H1 (cell line): ENCODE results near the gene PRPF40B. TPM values are rescaled to one million over a fixed set of nuclear protein-coding genes. Genes with fewer than 3 reads are reported as not detected.
A peak's percentile ranks its signal among the peaks of the same experiment; 100 is the strongest.

Source experiments
- CTCF ChIA-PET: fragments of 300-600 bp; sonication (Branson Sonifier 250); formaldehyde crosslinking; loops from one replicate; lab custom pipeline; 2021; ENCODE audit not compliant: partially characterized antibody; lab: Charles Lee
- POLR2A ChIA-PET: fragments of 300-600 bp; sonication (Branson Sonifier 250); formaldehyde crosslinking; loops from one replicate; lab custom pipeline; 2021; ENCODE audit warnings: inconsistent platforms; ENCODE audit not compliant: partially characterized antibody; lab: Charles Lee
- DNase-seq, 2 experiments: peaks; one replicate each; pipeline versions ENCODE4 v3.0.0 to v3.0.0-alpha.2; 2010 to 2022; ENCODE audit warnings: low spot score in 2 of 2, low read depth in 1 of 2, mixed read lengths in 1 of 2
- FAIRE-seq: peaks from 2 replicates; lab custom pipeline; 2011; peaks lifted over from hg19 to GRCh38; lab: Jason Lieb, UNC
- H2AFZ ChIP-seq: 2 replicates; pipeline ENCODE4 v1.8.1; 2012; ENCODE audit warnings: low read length, inconsistent platforms
- H2AK5ac ChIP-seq: 2 replicates; pipeline ENCODE4 v1.6.1; 2013; ENCODE audit warnings: low read depth, low read length
- H2BK120ac ChIP-seq: replicated peaks from 2 replicates; pipeline ENCODE3; 2013; ENCODE audit warnings: low read depth, low read length, inconsistent platforms
- H2BK12ac ChIP-seq: 2 replicates; pipeline ENCODE4 v1.6.1; 2013; ENCODE audit warnings: low read depth, low read length
- H2BK15ac ChIP-seq: 2 replicates; pipeline ENCODE4 v1.6.1; 2013; ENCODE audit warnings: low read length
- H2BK20ac ChIP-seq: 2 replicates; pipeline ENCODE4 v1.6.1; 2013; ENCODE audit warnings: low read length
- H2BK5ac ChIP-seq: 2 replicates; pipeline ENCODE4 v1.6.1; 2013; ENCODE audit warnings: low read depth, low read length
- H3K14ac ChIP-seq: 2 replicates; pipeline ENCODE4 v1.6.1; 2013; ENCODE audit warnings: inconsistent platforms; ENCODE audit not compliant: insufficient read length
- H3K18ac ChIP-seq: 2 replicates; pipeline ENCODE4 v1.6.1; 2013; ENCODE audit warnings: low read length; ENCODE audit errors: extremely low read depth
- H3K23ac ChIP-seq: 2 replicates; pipeline ENCODE4 v1.6.1; 2013; ENCODE audit warnings: inconsistent platforms; ENCODE audit not compliant: insufficient read length
- H3K23me2 ChIP-seq: 2 replicates; pipeline ENCODE4 v1.6.1; 2013; ENCODE audit warnings: low read depth, low read length
- H3K27ac ChIP-seq: 2 replicates; pipeline ENCODE4 v1.6.1; 2011; ENCODE audit warnings: low read depth, low read length, inconsistent platforms
- H3K27me3 ChIP-seq, 4 experiments: replicated peaks in 1 of 4; 1 replicate in 1 of 4; 2 replicates in 3 of 4; pipeline versions ENCODE4 v1.6.1 to v1.8.1; 2011 to 2013; ENCODE audit warnings: low read length in 3 of 4, mild to moderate bottlenecking in 3 of 4, inconsistent platforms in 2 of 4, mixed read lengths in 2 of 4, moderate library complexity in 1 of 4; ENCODE audit not compliant: control insufficient read depth in 3 of 4, insufficient read depth in 3 of 4; ENCODE audit errors: extremely low read depth in 1 of 4
- H3K36me3 ChIP-seq, 4 experiments: 2 replicates each; pipeline versions ENCODE4 v1.6.1 to v1.8.1; 2011 to 2013; ENCODE audit warnings: mild to moderate bottlenecking in 4 of 4, low read length in 3 of 4, moderate library complexity in 2 of 4, control low read depth in 1 of 4, inconsistent platforms in 1 of 4; ENCODE audit not compliant: insufficient read depth in 4 of 4, control insufficient read depth in 2 of 4
- H3K4ac ChIP-seq: replicated peaks from 2 replicates; pipeline ENCODE3; 2013; ENCODE audit warnings: low read length, low read depth, mixed read lengths, inconsistent platforms; ENCODE audit not compliant: insufficient read length
- H3K4me1 ChIP-seq, 4 experiments: replicated peaks in 1 of 4; 1 replicate in 1 of 4; 2 replicates in 3 of 4; pipeline versions ENCODE4 v1.6.1 to v1.8.1; 2011 to 2013; ENCODE audit warnings: low read length in 3 of 4, inconsistent platforms in 2 of 4, mixed read lengths in 1 of 4; ENCODE audit not compliant: insufficient read depth in 4 of 4, control insufficient read depth in 3 of 4
- H3K4me2 ChIP-seq, 2 experiments: 2 replicates each; pipeline versions ENCODE4 v1.6.1 to v1.8.1; 2011 to 2013; ENCODE audit warnings: low read depth in 2 of 2, low read length in 2 of 2, control low read depth in 1 of 2, inconsistent platforms in 1 of 2, mild to moderate bottlenecking in 1 of 2; ENCODE audit not compliant: insufficient read depth in 1 of 2
- H3K4me3 ChIP-seq, 4 experiments: fragments of 200-600, 300-600 bp in 1 of 4; sonication (generic), shearing (Covaris generic), sonication (Bioruptor Twin) in 1 of 4; 2 replicates each; pipeline versions ENCODE4 v1.5.1 to v1.8.1; 2011 to 2016; ENCODE audit warnings: low read length in 4 of 4, low read depth in 3 of 4, control low read depth in 2 of 4, inconsistent platforms in 2 of 4, mild to moderate bottlenecking in 2 of 4, mixed read lengths in 1 of 4, moderate library complexity in 1 of 4; ENCODE audit not compliant: insufficient read depth in 2 of 4; ENCODE audit errors: extremely low read depth in 1 of 4
- H3K56ac ChIP-seq: replicated peaks from 2 replicates; pipeline ENCODE3; 2013; ENCODE audit warnings: low read depth, mild to moderate bottlenecking, mixed read lengths, low read length, inconsistent platforms; ENCODE audit not compliant: insufficient read length
- H3K79me1 ChIP-seq: 2 replicates; pipeline ENCODE4 v1.6.1; 2013; ENCODE audit warnings: low read depth, low read length, control low read depth
- H3K79me2 ChIP-seq, 2 experiments: 2 replicates each; pipeline versions ENCODE4 v1.6.1 to v1.8.1; 2012 to 2013; ENCODE audit warnings: low read length in 2 of 2, mild to moderate bottlenecking in 2 of 2, inconsistent platforms in 1 of 2; ENCODE audit not compliant: insufficient read depth in 2 of 2, control insufficient read depth in 1 of 2
- H3K9ac ChIP-seq, 4 experiments: replicated peaks in 1 of 4; 1 replicate in 1 of 4; 2 replicates in 3 of 4; pipeline versions ENCODE4 v1.6.1 to v1.8.1; 2011 to 2013; ENCODE audit warnings: low read depth in 3 of 4, low read length in 3 of 4, control low read depth in 2 of 4, mild to moderate bottlenecking in 2 of 4, moderate library complexity in 2 of 4, inconsistent platforms in 1 of 4; ENCODE audit errors: extremely low read depth in 1 of 4
- H3K9me3 ChIP-seq, 2 experiments: 2 replicates each; pipeline versions ENCODE4 v1.6.1 to v1.8.1; 2012 to 2013; ENCODE audit warnings: mild to moderate bottlenecking in 2 of 2, moderate library complexity in 2 of 2, control low read depth in 1 of 2, inconsistent platforms in 1 of 2, low read depth in 1 of 2, low read length in 1 of 2, mixed read lengths in 1 of 2; ENCODE audit not compliant: insufficient read depth in 2 of 2
- H4K20me1 ChIP-seq, 2 experiments: replicated peaks in 1 of 2; 2 replicates each; pipeline versions ENCODE3 to v1.8.1; 2011 to 2013; ENCODE audit warnings: inconsistent platforms in 2 of 2, low read length in 2 of 2, mild to moderate bottlenecking in 1 of 2; ENCODE audit not compliant: insufficient read depth in 2 of 2, control insufficient read depth in 1 of 2
- H4K5ac ChIP-seq: 2 replicates; pipeline ENCODE4 v1.6.1; 2013; ENCODE audit warnings: low read length, low read depth, mixed read lengths, inconsistent platforms; ENCODE audit not compliant: insufficient read length
- H4K8ac ChIP-seq: 2 replicates; pipeline ENCODE4 v1.8.0; 2013; ENCODE audit warnings: mild to moderate bottlenecking, moderate library complexity, low read length, inconsistent platforms; ENCODE audit not compliant: insufficient read depth; ENCODE audit errors: extremely low read depth
- H4K91ac ChIP-seq: replicated peaks from 2 replicates; pipeline ENCODE3; 2013; ENCODE audit warnings: low read length, mixed read lengths, inconsistent platforms; ENCODE audit not compliant: insufficient read length
- BCL11A ChIP-seq, 2 experiments: IDR thresholded peaks; one replicate each; pipeline ENCODE4 v1.6.1; 2011; ENCODE audit warnings: low read depth in 2 of 2, low read length in 2 of 2, mild to moderate bottlenecking in 2 of 2
- CHD2 ChIP-seq: IDR thresholded peaks from 2 replicates; pipeline ENCODE4 v1.6.1; 2012; ENCODE audit warnings: low read length, improper control_type of control experiment
- EZH2 ChIP-seq: fragments of 200-600 bp; sonication (generic); IDR thresholded peaks from 2 replicates; pipeline ENCODE4 v1.7.1; 2012; ENCODE audit warnings: low read depth, mild to moderate bottlenecking, moderate library complexity, low read length, inconsistent platforms; ENCODE audit not compliant: severe bottlenecking
- RAD21 ChIP-seq, 2 experiments: IDR thresholded peaks in 1 of 2; conservative IDR thresholded peaks in 1 of 2; 2 replicates each; pipeline ENCODE4 v1.6.1; 2011; ENCODE audit warnings: low read depth in 2 of 2, low read length in 2 of 2, improper control_type of control experiment in 1 of 2, inconsistent platforms in 1 of 2, mild to moderate bottlenecking in 1 of 2, moderate library complexity in 1 of 2
- RFX5 ChIP-seq: IDR thresholded peaks from 2 replicates; pipeline ENCODE4 v1.6.1; 2011; ENCODE audit warnings: low read depth, low read length, improper control_type of control experiment, borderline replicate concordance
- SAP30 ChIP-seq: fragments of 300-600 bp; sonication (generic); IDR thresholded peaks from 2 replicates; pipeline ENCODE4 v1.7.1; 2012; ENCODE audit warnings: low read length, moderate library complexity, mild to moderate bottlenecking, inconsistent platforms; ENCODE audit not compliant: insufficient read depth, insufficient replicate concordance
- SP4 ChIP-seq: IDR thresholded peaks from 2 replicates; pipeline ENCODE4 v1.6.1; 2012; ENCODE audit warnings: low read length, inconsistent platforms
- TCF12 ChIP-seq: IDR thresholded peaks from 2 replicates; pipeline ENCODE4 v1.6.1; 2011; ENCODE audit warnings: low read depth, mild to moderate bottlenecking, low read length
- WGBS, 2 experiments: shearing (Covaris generic) in 1 of 2; methylation state at CpG; one replicate each; pipeline versions ENCODE4 v1.1.6 to v1.1.7; 2013 to 2015; ENCODE audit warnings: low lambda C conversion rate in 2 of 2, mixed read lengths in 2 of 2, inconsistent platforms in 1 of 2, low coverage in 1 of 2, missing lambda C conversion rate in 1 of 2; ENCODE audit not compliant: insufficient replicate concordance in 2 of 2, insufficient coverage in 1 of 2, insufficient read length in 1 of 2; ENCODE audit errors: extremely low coverage in 1 of 2, missing lambda C conversion rate in 1 of 2; 5-methylcytosine and 5-hydroxymethylcytosine counted together
- polyA plus RNA-seq, 7 experiments: library from polyadenylated mRNA; depleted of rRNA in 3 of 7; stranded (reverse) in 5 of 7; unstranded in 2 of 7; fragments of >200 nt in 5 of 7; fragments of 200-250 nt in 2 of 7; gene quantifications; 1 replicate in 5 of 7; 2 replicates in 1 of 7; 4 replicates in 1 of 7; pipeline versions ENCODE4 v1.2.1 to v1.2.3, GENCODE V29; 2011 to 2013; ENCODE audit warnings: missing spikeins in 2 of 7, mixed read lengths in 2 of 7
- total RNA-seq: library from RNA; stranded (reverse); fragmentation: NEBNext Ultra II Directional; extraction: Animal tissue kit (Norgen Biotek cat#: 25700); gene quantifications from 2 replicates; pipeline ENCODE4 v1.2.1, GENCODE V29; 2021
- TF ChIP-seq, protein P1 (sequence below): IDR thresholded peaks from 2 replicates; pipeline ENCODE4 v1.6.1; 2012; ENCODE audit warnings: low read length, inconsistent platforms

PRPF40B gene
- total and polyA plus RNA-seq, 2 of the 8 experiments (the other 6 are each of a cell fraction or from before 2014, with no cell fraction given) = 14.4 to 24.4 TPM

DNA sequence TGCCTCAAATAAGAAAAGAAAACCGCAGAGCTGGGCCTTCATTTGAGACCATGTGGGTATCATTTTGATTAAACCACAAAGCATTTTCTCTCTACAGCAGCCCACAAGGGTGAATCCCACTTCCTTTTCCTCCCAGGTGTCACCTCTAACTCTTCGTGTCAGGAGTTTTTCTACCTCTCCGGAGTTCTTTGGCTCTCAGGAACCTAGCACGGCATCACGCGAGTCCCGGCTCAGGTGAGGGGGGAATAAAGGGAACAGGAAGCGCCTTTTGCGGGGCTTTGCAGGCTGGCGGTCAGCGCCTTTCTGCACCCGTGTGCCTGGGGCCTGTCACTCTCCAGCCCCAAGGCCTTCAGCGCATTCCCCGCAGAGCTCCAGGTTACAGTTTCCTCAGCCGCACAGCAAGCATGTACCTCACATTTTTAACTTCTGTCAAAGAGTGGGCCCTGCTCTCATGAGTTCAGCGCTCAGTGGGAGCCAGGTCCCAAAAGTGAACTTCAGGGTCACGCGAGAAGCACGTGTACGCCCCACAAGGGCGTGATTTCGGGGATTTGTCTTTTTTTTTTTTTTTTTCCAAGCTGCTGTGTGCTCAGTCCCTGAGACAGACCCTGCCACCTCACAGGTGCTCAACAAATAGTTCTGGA lies 740 bp upstream of the PRPF40B start:
- WGBS, 2 experiments = 11% methylated on average over 22 of the region's 22 CpGs; no CpG with 5 or more reads in 1 of the 2 experiments
- ChIA-PET POLR2A (interaction anchor here (0.7 to 2.8 kb wide), 11 partner anchors 9 to 357 kb away, joined by 3 to 10 read pairs (median 3); partner anchors contain the start of genes MCRS1, NCKAP5L, TMBIM6 and TUBA1C), CTCF (interaction anchor here (0.8 to 4.3 kb wide), 12 partner anchors 9 to 291 kb away, joined by 3 to 15 read pairs (median 4); no protein-coding TSS in a partner anchor)
- H3K4me3 ChIP-seq = peak overlapping the region; percentile 47 to 73 (median 66)
- H2AFZ ChIP-seq = 0 out of 2 replicates have a peak overlapping the region, but pooled peaks have one; percentile 7
- H3K27ac ChIP-seq = no peak overlapping the region
- H2BK20ac ChIP-seq = no peak overlapping the region
- H3K36me3 ChIP-seq = no peaks in the 10 kb centered on the region
- peak overlapping the region; percentile 81 for H4K8ac ChIP-seq
- peak overlapping the region; percentile 60; the same call in 1 of the 2 replicates for H2BK5ac ChIP-seq
- DNase-seq (peak in 1 of 2 experiments; percentile 66), FAIRE-seq (no peak)
- peaks cover 15% of the 10 kb centered on the region; the same call in 1 of the 2 replicates for H3K23me2 ChIP-seq
- H3K4ac ChIP-seq = peak overlapping the region; percentile 44
- H4K5ac ChIP-seq = peak overlapping the region; percentile 22
- H2BK12ac ChIP-seq = no peak overlapping the region
- H2BK120ac ChIP-seq = no peak overlapping the region
- no peak overlapping the region for H2BK15ac ChIP-seq
- H3K18ac ChIP-seq = peak overlapping the region; percentile 78
- H3K4me1 ChIP-seq = peaks cover 0 to 7% (median 3%) of the 10 kb centered on the region in 4 experiments; a peak in 6 of 7 replicates
- H3K9ac ChIP-seq = peak overlapping the region in 3 of 4 experiments; percentile 51 to 66 (median 56); a peak in 5 of 7 replicates
- H3K79me1 ChIP-seq = no peaks in the 10 kb centered on the region
- H3K9me3 ChIP-seq = no peaks in the 10 kb centered on the region
- H4K91ac ChIP-seq = no peak overlapping the region
- no peak overlapping the region for H3K14ac ChIP-seq
- H3K79me2 ChIP-seq = no peaks in the 10 kb centered on the region
- H2AK5ac ChIP-seq = no peak overlapping the region
- no peaks in the 10 kb centered on the region for H4K20me1 ChIP-seq
- H3K56ac ChIP-seq = peak overlapping the region; percentile 74
- no peaks in the 10 kb centered on the region for H3K27me3 ChIP-seq
- peak overlapping the region; percentile 78 to 99 for H3K4me2 ChIP-seq
- H3K23ac ChIP-seq = no peak overlapping the region
- TF ChIP-seq RAD21 (IDR thresholded peaks at IDR 0.05 in 1 of 2, conservative IDR thresholded peaks at IDR 0.05 in 1 of 2; ENCODE audit: low read depth in 2 of 2, low read length in 2 of 2) (no peak), CHD2 (peak; percentile 77), RFX5 (no peak), TCF12 (no peak), BCL11A (IDR thresholded peaks at IDR 0.05; ENCODE audit: low read depth in 2 of 2, low read length in 2 of 2) (no peak), EZH2 (no peak), SAP30 (peak; percentile 71), SP4 (no peak)
- TF ChIP-seq, protein P1, sequence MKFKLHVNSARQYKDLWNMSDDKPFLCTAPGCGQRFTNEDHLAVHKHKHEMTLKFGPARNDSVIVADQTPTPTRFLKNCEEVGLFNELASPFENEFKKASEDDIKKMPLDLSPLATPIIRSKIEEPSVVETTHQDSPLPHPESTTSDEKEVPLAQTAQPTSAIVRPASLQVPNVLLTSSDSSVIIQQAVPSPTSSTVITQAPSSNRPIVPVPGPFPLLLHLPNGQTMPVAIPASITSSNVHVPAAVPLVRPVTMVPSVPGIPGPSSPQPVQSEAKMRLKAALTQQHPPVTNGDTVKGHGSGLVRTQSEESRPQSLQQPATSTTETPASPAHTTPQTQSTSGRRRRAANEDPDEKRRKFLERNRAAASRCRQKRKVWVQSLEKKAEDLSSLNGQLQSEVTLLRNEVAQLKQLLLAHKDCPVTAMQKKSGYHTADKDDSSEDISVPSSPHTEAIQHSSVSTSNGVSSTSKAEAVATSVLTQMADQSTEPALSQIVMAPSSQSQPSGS = no peak
